HUDEP-2 (cell line): ENCODE results near the gene NOP16.
A peak's percentile ranks its signal among the peaks of the same experiment; 100 is the strongest.

Experiments
- DNase-seq, 76 experiments: peaks; one replicate each; lab custom pipeline; 2025; ENCODE audit not compliant: unreplicated experiment in 76 of 76; lab: John Stamatoyannopoulos, UW

NOP16 gene, protein sequence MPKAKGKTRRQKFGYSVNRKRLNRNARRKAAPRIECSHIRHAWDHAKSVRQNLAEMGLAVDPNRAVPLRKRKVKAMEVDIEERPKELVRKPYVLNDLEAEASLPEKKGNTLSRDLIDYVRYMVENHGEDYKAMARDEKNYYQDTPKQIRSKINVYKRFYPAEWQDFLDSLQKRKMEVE

DNA sequence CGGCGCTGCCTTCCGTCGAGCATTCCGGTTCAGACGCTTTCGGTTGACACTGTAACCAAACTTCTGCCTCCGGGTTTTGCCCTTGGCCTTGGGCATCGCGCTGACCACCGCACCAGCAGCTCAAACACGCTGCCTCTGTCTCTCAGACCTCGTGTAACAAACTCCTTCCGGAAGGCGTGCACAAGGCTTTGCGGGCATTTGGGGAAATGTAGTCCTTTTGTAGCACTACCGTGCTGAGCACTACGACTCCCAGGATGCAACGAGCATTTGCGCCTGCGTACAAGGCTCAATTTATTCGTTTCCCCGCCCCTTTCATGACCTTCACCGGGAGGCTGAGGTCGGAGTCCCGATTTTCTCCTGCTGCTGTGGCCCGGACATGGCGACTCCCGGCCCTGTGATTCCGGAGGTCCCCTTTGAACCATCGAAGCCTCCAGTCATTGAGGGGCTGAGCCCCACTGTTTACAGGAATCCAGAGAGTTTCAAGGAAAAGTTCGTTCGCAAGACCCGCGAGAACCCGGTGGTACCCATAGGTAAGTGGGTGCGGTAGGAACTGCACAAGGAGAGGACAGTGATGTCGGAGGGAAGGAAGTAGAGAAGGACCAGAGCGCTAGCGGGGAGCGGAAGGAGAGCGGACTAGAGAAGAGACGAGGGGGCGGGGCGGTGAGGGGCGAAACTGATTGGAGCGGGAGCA is at the start of gene NOP16, which contains the start of gene HIGD2A:
Gene NOP16, minus strand, starts transcription at position 155 of the 691 bp plus-strand sequence. Its CDS starts 59 bp downstream, at position 96.
Gene HIGD2A, plus strand, starts transcription at position 308 of the 691 bp plus-strand sequence. Its CDS starts 69 bp downstream, at position 377.
- peak; percentile 62 to 99 (median 96) for DNase-seq

DNA sequence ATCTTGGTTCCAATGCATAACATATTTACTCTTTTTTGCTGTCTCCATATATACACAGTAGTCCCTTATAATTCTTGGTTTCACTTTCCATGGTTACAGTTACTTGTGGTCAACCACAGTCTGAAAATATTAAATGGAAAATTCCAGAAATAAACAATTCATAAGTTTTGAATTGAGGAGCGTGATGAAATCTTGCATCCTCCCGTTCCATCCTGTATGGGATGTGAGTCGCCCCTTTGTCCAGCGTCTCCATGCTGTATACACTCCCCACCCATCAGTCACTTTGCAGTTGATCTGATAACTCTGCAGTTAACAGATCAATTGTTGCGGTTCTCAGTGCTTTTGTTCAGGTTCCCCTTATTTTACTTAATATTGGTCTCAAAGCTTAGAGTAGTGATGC is 48.3 kb upstream of the NOP16 start:
- no peak for DNase-seq

DNA sequence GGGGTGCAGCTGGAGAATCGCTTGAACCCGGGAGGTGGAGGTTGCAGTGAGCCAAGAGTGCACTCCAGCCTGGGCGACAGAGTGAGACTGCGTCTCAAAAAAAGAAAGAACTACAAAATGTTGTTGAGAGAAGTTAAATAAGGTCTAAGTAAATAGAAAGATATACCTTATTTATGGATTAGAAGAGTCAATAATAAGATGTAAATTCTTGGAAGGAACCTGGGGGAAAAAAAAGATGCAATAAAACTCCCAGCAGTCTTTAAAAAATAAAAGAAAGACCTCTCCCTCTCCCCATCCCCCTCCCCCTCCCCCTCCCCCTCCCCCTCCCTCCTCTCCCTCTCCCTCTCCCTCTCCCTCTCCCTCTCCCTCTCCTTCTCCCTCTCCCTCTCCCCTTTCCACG is 44.3 kb upstream of the NOP16 start:
- no peak for DNase-seq

DNA sequence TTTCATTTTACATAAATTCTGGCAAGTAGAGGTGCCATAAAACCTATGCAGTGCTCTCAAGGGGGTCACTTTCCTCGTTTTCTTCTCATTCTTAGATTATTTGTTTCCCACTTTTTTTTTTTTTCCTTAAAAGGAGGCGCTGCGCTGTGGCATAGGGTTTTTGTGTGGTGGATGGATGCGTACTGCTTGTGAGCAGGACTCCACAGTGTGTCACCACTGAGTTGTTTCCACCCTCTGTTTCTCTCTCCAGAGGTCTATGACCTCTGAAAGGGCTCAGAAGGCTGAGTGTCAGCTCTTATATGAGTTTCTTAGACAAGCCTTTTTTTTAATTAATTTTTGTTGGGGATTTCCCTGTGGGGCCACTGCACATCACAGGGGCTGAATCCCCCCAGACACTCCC is 41.6 kb upstream of the NOP16 start:
- DNase-seq, result peak in 3 of 76 experiments; percentile 12 to 32 (median 17)

DNA sequence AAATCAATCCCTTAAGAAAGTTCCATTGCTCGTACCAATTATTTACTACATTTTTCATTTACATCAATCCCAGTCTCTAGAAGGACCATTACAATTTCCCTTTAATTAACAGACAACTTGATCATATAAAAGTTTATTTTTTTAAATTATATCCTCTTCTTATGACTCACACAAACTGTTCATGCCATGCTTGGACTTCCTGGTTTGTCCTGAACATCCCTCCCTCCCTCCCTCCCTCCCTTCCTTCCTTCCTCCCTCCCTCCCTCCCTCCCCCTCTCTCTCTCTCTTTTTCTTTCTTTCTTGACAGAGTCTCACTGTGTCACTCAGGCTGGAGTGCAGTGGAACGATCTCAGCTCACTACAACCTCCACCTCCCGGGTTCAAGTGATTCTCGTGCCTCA is 39.6 kb upstream of the NOP16 start:
- DNase-seq, result no peak

DNA sequence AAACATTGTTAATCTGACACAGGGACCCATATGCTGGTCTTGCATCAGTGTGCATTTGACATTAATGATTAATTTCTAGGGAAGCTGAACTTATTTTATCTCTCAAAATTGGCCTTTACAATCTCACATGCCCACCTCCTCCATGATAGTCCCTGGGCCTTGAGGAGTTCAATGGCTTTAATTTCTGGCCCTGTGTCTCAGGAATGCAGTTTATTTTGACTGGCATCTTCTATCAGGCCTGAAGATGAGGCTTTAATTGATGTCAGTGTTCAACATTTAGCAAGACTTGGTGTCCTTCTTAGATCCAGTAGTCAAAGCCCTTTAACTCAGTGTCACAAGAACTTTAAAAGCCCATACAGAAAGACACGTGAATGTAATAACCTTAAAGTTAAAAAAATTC is 38.5 kb upstream of the NOP16 start:
- DNase-seq, result no peak

DNA sequence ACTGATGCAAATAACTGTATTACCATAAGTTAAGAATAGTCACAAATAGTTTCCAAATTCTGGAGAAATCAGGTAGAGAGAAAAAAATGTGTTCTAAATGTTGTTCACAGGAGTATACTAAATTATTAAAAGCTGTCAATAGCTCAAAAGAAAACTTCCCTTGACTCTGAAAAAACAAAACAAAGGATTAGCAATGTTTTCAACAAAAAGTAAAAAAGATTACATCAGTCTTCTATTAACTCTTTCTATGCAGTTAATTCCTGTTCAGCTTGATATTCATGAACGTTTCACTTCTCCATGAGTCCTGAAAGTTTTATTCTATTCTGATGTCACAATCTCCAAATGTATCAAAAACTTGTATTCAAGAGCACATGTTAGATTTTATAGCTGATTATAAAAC is 37.4 kb upstream of the NOP16 start:
- no peak for DNase-seq

DNA sequence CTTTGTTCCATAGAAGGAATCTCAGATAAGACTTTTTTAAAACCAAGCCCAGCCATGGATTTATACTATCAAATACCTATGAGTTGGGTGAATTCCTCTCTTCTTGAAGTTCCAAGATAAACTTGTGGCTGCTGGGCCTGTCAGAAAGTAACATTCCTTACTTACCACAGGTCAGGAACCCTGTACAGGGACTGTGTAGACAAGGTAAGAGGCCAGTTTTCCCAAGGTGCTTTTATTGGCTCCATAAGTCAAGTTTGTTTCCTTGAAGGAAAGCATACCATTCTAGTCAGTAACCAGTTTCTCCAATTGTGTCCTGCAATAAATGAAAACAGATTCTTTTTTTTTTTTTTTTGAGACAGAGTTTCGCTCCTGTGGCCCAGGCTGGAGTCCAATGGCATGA is 36.7 kb upstream of the NOP16 start:
- no peak for DNase-seq

DNA sequence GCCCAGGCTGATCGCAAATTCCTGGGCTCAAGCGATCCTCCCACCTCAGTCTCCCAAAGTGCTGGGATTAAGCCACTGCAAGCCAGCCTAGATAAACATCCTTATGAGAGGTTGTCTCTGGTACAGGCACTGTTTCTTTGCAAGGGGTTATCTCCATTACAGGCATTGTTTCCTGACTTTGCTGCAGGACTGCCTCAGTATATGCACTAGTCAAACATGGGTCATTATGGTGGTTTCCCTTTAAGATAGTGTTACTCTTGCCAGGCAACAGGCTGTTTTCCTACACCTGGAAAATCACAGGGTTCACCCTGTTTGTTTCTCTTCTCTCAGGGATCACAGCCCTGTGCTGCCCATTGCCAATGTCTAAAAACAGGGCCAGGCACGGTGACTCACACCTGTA is 35.8 kb upstream of the NOP16 start:
- no peak for DNase-seq

DNA sequence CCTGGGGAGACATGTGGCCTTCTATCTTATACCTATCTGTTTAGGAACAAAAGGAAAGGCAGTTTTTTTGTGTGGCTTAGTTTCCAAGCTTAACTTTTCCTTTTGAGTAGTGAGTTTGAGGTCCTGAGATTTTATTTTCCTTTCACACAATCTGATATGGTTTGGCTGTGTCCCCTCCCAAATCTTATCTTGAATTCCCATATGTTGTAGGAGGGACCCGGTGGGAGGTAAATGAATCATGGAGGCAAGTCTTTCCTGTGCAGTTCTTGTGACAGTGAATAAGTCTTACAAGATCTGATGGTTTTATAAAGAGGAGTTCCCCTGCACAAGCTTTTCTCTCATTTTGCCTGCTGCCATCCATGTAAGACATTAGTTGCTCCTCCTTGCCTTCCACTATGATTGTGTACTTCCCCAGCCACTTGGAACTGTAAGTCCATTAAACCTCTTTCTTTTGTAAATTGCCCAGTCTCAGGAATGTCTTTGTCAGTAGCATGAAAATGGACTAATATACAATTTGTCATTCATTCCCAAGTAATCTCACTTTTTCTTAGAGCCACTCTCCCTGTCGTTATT is 32.7 kb upstream of the NOP16 start:
- DNase-seq, result peak in 8 of 76 experiments; percentile 11 to 38 (median 28)

DNA sequence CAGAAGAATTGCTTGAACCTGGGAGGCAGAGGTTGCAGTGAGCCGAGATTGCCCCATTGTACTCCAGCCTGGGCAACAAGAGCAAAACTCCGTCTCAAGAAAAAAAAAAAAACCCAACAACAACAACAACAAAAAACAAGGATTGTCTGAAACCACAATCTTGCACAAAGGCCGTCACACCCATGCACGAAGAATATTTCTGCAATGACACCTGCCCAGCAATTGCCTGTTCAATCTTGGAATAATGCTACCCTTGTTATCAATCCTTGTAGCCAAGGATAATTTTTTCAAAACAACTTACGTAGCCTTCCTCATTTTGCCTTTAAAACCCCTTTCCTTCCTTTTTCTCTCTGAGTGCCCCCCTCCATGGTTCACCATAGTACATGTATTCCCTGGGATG is 31.7 kb upstream of the NOP16 start:
- DNase-seq, result no peak

DNA sequence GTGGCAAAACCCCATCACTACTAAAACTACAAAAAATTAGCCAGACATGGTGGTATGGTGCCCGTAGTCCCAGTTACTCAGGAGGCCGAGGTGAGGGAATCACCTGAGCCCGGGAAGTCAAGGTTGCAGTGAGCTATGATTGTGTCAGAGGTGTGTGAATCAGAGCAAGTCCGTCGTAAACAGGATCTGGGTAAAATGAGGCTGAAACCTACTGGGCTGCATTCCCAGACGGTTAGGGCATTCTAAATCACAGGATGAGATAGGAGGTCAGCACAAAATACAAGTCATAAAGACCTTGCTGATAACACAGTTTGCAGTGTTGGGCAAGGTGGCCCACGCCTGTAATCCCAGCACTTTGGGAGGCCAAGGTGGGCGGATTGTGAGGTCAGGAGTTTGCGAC is 29.9 kb upstream of the NOP16 start:
- no peak for DNase-seq

DNA sequence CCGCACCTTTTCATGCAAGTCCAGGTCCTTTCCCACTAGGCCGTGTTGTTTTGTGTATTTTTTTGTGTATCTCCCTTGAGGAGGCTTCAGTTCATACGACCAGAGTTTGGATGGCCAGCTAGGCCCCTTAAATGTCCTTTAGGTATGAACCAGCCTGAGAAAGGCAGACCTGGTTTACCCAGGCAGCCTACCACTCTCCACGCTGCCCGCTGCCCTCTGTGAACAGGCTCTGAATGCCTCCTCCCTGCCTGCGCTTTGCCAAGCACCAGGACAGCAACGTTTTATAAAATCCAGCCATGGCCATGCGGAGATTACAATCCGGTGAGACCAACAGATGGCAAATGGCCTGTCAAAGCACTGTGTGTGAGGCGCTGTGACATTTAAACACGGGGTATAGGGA is 28.6 kb upstream of the NOP16 start:
- DNase-seq, result no peak

DNA sequence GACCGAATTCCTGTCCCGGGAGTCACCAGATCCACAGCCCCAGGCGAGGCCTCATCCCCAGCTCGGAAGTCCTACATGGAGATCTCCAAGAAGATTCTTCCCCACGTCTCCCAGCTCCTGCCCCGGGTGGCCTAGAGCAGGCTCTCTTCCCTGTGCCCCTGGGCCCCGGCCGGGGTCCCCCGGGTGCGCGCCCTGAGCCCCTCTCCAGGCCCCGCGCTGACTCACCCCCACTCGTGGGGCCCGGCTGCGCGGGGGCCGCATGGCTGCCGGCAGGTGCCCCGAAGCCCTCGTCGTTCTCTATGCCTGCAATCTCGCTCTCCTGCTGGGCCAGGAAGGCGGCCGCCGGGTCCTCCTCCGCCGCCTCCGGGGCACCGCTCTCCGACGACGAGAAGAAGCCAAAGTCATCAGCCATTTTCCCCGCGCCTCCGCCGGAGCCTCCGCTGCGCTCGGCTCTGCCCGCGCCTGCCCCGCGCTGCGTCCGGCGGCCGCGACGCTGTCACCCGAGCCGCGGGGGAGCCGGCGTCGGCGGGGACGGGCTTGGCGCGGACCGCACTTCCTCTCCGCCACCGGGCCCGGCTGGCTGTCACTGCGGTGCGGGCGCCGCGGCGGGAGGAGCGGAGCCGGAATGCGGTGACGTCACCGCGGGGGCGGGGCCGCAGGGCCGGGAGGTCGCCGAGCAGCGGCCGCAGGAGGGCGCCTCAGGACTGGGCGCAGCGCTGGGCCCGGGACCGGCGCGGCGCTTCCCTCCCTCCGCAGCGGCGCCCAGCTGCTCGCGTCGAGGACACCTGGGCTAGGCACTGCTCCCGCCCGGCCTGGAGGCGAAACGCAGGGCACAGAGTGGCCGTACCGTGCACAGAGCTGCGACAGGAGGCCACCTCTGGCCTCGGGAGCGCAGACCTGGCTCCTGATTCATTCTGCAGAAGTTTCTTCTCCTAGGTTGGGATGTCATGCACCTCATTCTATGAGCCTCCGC is 27.8 kb upstream of the NOP16 start, which contains the start of gene CLTB:
Gene CLTB, minus strand, starts transcription at position 588 of the 973 bp plus-strand sequence. Its CDS starts 176 bp downstream, at position 412.
- peak in 71 of 76 experiments; percentile 23 to 89 (median 74) for DNase-seq

DNA sequence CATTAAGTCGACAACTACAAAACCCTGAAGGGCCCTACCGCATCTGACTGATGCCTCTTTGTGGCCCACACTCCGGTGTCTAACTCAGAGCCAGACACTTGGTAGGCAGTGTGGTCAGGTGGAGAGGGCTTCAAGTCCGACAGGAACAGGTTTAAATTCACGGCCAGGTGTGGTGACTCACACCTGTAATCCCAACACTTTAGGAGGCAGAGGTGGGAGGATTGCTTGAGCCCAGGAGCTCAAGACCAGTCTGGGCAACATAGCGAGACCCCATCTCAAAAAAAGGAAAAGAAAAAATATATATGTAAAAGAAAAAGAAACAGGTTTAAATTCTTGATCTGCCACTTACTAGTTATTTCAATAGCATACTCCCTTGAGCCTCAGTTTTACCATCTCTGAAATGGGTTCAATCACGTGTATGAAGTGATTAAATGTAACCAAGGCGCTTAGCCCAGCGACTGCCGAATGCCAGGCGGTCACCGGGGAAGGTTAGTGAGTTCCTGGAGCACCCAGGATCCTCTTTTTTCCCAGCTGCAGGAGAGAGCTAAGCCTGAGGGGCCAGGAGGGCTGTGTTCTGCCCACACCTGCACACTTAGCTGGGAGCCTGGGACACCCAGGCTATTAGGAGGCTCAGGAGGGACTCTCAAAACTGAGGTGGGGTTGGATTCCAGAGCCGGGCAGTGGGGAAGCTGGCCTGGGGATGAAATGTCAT is 27.0 kb upstream of the NOP16 start:
- no peak for DNase-seq

DNA sequence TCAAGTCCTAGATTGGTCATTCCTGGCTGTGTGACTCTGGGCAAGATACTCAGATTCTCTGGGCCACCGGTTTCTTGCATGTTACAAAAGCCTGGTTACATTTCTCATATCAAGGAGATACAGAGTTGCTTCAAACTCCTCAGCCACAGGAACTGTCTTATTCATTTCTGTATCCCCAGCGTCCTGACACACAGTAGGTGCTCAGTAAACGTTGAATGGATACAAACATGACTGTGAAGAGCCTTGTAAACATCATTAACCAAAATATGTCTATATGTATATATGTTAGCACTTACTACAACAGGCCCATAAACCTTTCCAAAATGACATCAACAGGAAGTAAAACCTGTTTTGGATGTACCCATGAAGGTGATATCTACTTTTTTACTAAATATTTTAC is 26.3 kb upstream of the NOP16 start:
- no peak for DNase-seq

DNA sequence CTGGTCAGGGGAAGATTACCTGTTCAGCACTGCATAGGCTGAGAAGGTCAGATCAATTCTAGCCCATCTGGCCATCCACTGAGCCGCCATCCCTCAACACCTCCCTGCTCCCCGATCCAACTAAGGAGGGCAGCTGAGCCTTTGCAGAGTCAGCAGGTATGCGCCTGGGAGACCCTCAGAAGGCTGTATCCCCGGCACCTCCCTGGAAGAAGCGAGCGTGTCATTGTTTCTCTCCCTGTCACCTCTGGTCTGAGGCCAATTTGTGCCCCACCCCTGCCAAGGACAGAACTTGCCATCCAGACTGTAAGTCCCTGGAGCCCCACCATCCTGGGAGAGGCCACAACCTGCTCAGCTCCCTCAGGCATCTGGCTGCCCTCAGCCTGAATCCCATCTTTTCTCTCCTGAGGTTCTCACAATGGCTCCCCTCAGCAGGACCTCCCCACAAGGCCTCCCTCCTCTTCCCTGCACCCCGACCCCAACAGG is 25.4 kb upstream of the NOP16 start:
- no peak for DNase-seq

DNA sequence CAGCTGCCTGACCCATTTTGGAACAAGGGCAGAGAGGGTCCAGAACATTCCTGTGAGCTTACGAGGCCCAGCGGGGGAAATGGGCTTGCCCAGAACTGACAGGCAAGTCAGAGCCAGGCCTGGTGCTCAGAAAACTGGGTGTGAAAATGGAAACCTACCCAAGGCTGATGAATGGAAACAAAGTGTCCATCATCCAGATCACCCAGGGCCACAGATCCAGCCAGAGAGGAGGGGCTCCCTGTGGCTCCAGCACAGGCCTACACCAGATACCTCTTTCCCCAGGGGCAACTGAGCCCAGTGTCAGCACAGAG is 24.8 kb upstream of the NOP16 start:
- no peak for DNase-seq

DNA sequence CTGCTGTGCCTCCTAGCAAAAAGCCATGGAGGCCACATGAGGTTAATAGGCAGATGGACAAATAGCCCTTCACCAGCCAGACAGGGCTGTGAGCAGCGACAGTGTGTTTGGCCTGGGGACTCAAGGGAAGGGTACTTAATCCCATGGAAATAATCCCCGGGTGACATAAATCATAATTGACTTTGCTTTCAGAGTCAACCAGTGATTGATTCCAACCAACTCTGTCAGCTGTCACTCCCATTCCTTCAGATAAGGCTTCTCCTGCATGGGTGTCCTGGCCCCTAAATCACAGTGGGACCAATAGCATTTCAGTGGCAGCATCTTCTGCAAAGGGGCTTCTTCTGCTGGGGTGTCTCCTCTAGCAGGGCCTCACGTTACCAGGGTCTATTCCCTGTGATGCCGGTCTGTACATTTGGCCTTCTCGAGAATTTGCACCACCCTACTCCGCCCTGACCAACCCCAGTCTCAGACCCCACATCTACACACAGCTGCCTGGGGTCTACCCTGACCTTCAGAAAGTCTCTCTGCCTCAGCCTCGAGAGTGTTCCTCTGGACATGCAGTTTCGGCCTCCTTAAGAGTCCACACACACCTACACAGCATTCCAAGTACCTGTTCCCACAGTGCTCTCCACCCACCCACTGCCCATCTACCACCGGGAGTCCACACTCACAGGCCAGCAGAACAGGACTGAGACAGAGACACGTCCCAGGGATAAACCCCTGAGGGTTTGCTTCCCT is 24.3 kb upstream of the NOP16 start:
- DNase-seq, result no peak
